Activated CD4-positive, alpha-beta T cell treated with anti-CD3 and anti-CD28 coated beads, Interleukin-2, amount 10 ng/mL, durations not matched to agents 7 days and 5 days (primary cell): Measurements from ENCODE around the gene CCNB2. TPM values are rescaled to one million over a fixed set of nuclear protein-coding genes. Genes with fewer than 3 reads are reported as not detected.
"Not testable (repeated sequence)": the region's sequence is repeated elsewhere in the genome, so short reads cannot be mapped to it uniquely, and the experiment has no call there.

Source experiments
- CTCF ChIA-PET: fragments of 350-600 bp; sonication (Branson Sonifier 250); formaldehyde crosslinking; loops from one replicate; lab custom pipeline; 2021; ENCODE audit warnings: antibody characterized with exemption; lab: Charles Lee
- POLR2A ChIA-PET: fragments of 350-600 bp; sonication (Branson Sonifier 250); formaldehyde crosslinking; loops from one replicate; lab custom pipeline; 2021; ENCODE audit warnings: antibody characterized with exemption; lab: Charles Lee
- DNase-seq: peaks from one replicate; pipeline ENCODE4 v3.0.0-alpha.2; 2020
- H3K27ac Mint-ChIP-seq: one replicate; pipeline ENCODE4 v1.8.0; 2021; ENCODE audit warnings: mild to moderate bottlenecking, moderate library complexity, mixed read lengths
- H3K27me3 Mint-ChIP-seq: one replicate; pipeline ENCODE4 v1.8.0; 2021; ENCODE audit warnings: mixed read lengths
- H3K36me3 Mint-ChIP-seq: one replicate; pipeline ENCODE4 v1.8.0; 2021; ENCODE audit warnings: low read depth, mixed read lengths
- H3K4me1 Mint-ChIP-seq: one replicate; pipeline ENCODE4 v1.8.0; 2021; ENCODE audit warnings: mixed read lengths
- H3K4me3 Mint-ChIP-seq: one replicate; pipeline ENCODE4 v1.8.0; 2021; ENCODE audit warnings: mild to moderate bottlenecking, moderate library complexity, mixed read lengths
- H3K9me3 Mint-ChIP-seq: one replicate; pipeline ENCODE4 v1.8.0; 2021; ENCODE audit warnings: mixed read lengths
- total RNA-seq, 2 experiments: library from RNA; stranded (reverse); gene quantifications; one replicate each; pipeline ENCODE4 v1.2.3, GENCODE V29; 2021

The CCNB2 gene
- total RNA-seq, 2 experiments from 2014 or later = 94.1 to 107 TPM

DNA sequence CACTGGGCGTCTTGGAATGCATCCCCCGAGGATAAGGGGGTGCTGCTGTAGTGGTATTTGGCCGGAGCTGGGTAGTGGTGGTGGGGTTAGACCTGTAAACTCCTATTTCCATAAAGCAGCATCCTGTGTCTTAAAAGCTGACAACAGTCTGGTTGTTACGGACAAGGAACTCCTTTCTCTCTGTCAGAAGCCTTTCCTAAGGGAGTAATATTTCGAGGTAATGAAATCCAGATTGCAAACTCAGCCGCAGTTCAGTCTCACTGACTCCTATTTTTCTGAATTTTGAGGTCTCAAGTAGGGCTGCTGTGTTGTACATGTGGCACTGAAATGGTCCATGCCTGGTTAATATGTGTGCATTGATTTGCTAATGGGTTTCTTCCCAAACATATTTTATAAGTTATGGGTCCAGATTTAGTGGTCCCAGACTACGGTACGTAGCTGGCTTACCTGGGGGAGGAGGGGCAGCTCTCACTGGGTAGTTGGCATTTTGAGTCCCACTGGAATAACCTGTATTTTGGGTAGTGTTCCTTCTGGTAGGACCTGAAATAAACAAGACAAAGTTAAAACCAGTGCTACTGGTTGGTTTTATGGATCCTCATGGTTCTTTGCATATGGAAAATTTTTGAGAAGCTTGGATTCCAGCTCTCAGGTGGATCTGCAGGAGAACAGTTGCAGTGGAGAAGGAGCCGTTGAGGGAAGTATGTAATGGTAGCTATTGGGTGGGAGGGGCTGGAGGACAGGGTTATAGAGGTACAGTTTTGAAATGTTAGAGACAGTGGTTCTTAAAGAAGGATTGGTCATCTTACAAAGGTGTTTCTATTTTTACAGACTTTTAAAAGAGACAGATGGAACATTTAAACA lies 53.1 kb downstream of the CCNB2 start:
- Mint-ChIP-seq H3K36me3 (no peaks in the 10 kb centered on the region), H3K27me3 (no peaks in the 10 kb centered on the region), H3K4me1 (no peaks in the 10 kb centered on the region), H3K4me3 (no peak overlapping the region), H3K27ac (no peak overlapping the region), H3K9me3 (no peaks in the 10 kb centered on the region)
- CTCF ChIA-PET = interaction anchor here (1.0 to 1.5 kb wide), 2 partner anchors 9 to 255 kb away, joined by 3 read pairs; no protein-coding TSS in a partner anchor
- no peak for DNase-seq
- POLR2A ChIA-PET = no interaction called here

DNA sequence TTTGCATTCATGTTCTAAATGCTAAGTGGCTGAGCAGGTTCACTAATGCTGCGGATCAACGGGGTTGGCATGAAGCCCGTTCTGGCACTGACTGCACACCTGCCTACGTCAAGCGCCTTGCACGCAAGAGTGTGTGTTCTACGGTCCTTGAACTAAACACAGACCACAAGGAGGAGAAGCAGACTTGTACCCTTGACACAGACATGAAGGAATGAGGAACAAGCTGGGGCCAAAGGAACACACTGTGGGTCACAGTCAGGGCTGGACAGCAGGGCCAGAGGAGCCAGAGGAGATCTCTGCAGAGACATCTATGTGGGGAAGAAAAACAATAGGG lies 53.7 kb downstream of the CCNB2 start:
- H3K9me3 Mint-ChIP-seq = no peaks in the 10 kb centered on the region
- ChIA-PET POLR2A (no interaction called here), CTCF (interaction anchor here (1.5 kb wide), 1 partner anchor 255 kb away, joined by 3 read pairs; no protein-coding TSS in a partner anchor)
- no peak overlapping the region for H3K4me3 Mint-ChIP-seq
- no peaks in the 10 kb centered on the region for H3K36me3 Mint-ChIP-seq
- no peak overlapping the region for H3K27ac Mint-ChIP-seq
- no peaks in the 10 kb centered on the region for H3K27me3 Mint-ChIP-seq
- no peaks in the 10 kb centered on the region for H3K4me1 Mint-ChIP-seq
- no peak for DNase-seq

DNA sequence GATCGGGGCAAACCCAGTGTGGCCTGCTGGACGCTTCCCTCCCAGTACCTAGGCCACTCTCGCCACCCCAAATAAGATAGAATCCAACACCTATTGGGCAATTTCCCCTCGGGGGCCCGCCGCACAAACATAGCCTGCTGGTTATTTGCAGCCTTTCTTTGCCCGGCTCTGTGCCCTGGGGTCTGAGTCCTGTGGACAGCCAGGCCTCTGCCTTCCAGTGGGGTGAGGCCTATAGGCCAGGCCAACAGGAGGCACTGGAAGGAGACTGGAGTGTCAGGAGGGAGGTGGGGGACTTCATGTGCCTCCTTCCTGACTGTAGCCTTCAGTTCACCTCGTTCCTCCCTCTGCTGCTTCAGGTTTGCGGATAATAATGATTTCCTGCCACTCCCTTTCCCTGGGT lies 54.3 kb downstream of the CCNB2 start:
- no peak for DNase-seq
- H3K27ac Mint-ChIP-seq = no peak overlapping the region
- POLR2A ChIA-PET = no interaction called here
- no peaks in the 10 kb centered on the region for H3K9me3 Mint-ChIP-seq
- H3K4me3 Mint-ChIP-seq = no peak overlapping the region
- CTCF ChIA-PET = no interaction called here
- no peaks in the 10 kb centered on the region for H3K27me3 Mint-ChIP-seq
- H3K4me1 Mint-ChIP-seq = no peaks in the 10 kb centered on the region
- H3K36me3 Mint-ChIP-seq = no peaks in the 10 kb centered on the region

DNA sequence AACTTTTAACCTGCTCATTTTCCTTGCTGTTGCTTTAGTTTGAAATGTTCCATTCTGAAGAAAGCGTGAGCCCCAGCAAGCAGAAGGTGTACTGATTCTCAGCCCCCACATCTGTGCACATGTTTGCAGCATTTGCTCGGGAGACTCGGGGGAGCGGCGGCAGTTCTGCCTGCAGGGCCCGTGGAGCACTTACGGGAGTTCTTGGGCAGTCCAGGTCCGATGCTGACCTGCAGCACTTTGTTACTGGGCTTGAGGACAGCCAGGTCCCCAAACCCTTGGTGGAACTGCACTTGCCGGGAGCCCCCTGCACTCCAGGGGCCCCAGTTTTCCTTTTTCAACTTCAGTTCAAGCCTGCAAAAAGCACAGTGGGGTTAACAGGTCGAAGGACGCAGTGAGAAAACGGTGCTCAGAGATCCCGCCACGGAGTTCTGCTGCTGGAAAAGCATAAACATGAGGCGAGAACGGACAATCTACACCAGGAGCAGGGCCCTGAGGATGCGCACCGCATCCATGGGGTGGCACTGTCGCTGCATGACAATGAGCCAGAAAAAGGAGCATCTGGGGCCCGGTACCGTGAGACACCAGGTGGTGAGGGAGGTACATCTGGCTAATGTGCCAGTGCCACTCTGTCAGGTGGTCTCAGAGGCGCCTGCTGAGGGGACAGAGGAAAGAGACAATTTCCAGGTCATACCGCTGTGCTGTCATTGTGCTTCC lies 56.1 kb downstream of the CCNB2 start:
- Mint-ChIP-seq H3K27ac (no peak overlapping the region), H3K9me3 (peaks cover 3% of the 10 kb centered on the region)

DNA sequence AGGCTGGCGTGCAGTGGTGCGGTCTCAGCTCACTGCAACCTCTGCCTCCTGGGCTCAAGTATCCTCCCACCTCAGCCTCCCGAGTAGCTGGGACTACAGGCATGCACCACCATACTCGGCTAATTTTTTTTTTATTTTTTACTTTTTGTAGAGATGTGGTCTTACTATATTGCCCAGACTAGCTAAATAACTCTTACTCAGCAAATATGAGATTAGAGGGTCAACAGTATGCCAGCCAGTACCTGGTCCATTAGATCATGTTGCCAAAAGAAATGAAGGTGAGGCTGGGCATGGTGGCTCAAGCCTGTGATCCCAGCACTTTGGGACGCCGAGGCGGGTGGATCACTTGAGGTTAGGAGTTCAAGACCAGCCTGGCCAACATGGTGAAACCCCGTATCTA lies 57.1 kb downstream of the CCNB2 start:
- H3K9me3 Mint-ChIP-seq, H3K36me3 Mint-ChIP-seq, DNase-seq, H3K27me3 Mint-ChIP-seq, POLR2A ChIA-PET, H3K27ac Mint-ChIP-seq, H3K4me3 Mint-ChIP-seq: not testable (repeated sequence)
- CTCF ChIA-PET = interaction anchor here (0.7 to 0.9 kb wide), 2 partner anchors 10 to 185 kb away, joined by 3 to 4 read pairs; no protein-coding TSS in a partner anchor
- H3K4me1 Mint-ChIP-seq = peaks cover 17% of the 10 kb centered on the region

More for the DNA sequence above, 56.1 kb downstream of the CCNB2 start:
- Mint-ChIP-seq H3K27me3 (no peaks in the 10 kb centered on the region), H3K36me3 (peaks cover 3% of the 10 kb centered on the region), H3K4me3 (no peak overlapping the region), H3K4me1 (peaks cover 12% of the 10 kb centered on the region)
- peak; percentile 46 for DNase-seq
- POLR2A ChIA-PET = no interaction called here
- CTCF ChIA-PET = interaction anchor here (0.9 kb wide), 1 partner anchor 32 kb away, joined by 3 read pairs; no protein-coding TSS in a partner anchor

DNA sequence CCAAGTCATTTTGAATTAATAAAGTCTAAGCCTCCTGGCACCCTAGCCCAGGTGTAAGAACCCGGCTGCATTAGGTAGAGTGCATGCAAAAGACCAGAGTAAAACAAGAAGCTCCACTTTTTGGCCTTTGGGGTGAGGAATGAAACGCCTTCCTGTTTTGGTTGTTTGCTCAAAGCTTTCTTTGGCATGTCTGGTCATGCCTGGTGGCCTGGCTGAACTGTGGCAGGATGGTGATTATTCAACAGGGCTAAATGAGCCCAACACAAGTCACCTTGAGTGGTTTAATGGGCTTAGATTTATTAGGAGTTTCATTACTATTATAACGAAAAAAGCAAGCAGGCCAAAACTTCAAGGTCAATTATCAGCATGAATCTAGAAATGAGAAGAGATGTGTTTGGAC lies 60.8 kb downstream of the CCNB2 start:
- POLR2A ChIA-PET = no interaction called here
- Mint-ChIP-seq H3K27me3 (no peaks in the 10 kb centered on the region), H3K27ac (peak overlapping the region; percentile 58), H3K4me1 (peaks cover 31% of the 10 kb centered on the region), H3K4me3 (no peak overlapping the region), H3K9me3 (peaks cover 3% of the 10 kb centered on the region), H3K36me3 (peaks cover 3% of the 10 kb centered on the region)
- peak; percentile 18 for DNase-seq
- CTCF ChIA-PET = interaction anchor here (1.5 to 1.7 kb wide), 3 partner anchors 13 to 247 kb away, joined by 3 to 5 read pairs (median 3); no protein-coding TSS in a partner anchor

DNA sequence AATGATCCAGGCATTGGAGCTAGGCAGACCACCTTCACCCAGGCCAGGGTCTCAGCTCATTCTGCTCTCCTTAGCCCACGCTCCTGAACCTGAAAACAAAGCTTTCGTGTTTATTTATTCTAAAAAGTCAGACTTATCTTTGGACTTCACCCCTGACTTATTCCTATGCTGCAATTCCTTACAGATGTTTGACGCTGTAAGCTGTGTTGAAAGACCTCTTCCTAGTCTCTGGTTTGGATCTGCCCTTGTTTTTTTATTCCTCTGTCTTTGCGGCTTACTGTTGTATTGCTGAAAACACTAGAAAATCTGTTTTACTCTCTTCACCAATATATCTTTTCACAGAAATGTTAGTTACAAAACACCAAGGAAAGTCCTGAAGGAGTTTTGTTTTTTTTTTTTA lies 61.2 kb downstream of the CCNB2 start:
- no peak for DNase-seq
- H3K27ac Mint-ChIP-seq = peak overlapping the region; percentile 58
- peaks cover 3% of the 10 kb centered on the region for H3K9me3 Mint-ChIP-seq
- POLR2A ChIA-PET = no interaction called here
- CTCF ChIA-PET = interaction anchor here (1.5 to 1.7 kb wide), 3 partner anchors 12 to 247 kb away, joined by 3 to 5 read pairs (median 3); no protein-coding TSS in a partner anchor
- H3K4me3 Mint-ChIP-seq = no peak overlapping the region
- H3K36me3 Mint-ChIP-seq = peaks cover 3% of the 10 kb centered on the region
- peaks cover 34% of the 10 kb centered on the region for H3K4me1 Mint-ChIP-seq
- H3K27me3 Mint-ChIP-seq = no peaks in the 10 kb centered on the region

DNA sequence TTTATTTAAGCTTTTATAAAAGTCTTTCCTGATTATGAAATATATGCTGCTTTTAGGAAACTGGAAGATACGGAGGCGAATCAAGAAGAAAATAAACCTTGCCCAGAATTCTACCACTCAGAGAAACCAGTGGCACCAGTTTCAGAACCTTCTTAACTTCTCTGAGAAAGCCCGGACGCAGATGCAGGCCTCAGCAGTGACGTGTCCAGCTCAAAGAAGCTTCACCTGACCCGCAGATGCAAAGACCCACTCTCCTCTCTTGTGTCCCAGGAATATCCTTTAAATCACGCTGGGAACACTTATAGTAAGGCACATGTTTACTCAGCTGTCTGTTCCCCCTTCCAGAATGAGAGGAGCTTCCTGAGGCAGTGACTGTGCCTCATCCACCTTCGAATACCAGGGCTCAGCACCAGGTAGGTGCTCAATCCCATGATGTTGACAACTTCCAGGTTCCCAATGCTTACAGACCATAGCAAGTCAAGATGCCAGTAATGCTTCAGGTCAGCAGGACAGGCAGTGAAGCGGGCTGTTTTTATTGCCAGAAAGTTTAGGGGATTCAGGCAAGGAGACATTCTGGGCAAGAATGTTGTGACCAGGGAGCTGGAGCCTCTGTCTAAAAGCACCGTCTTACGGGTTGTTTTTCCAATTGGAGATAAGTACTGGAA lies 61.8 kb downstream of the CCNB2 start:
- POLR2A ChIA-PET = no interaction called here
- DNase-seq = no peak
- H3K27ac Mint-ChIP-seq = peak overlapping the region; percentile 58
- CTCF ChIA-PET = interaction anchor here (1.5 to 1.7 kb wide), 2 partner anchors 12 to 15 kb away, joined by 3 to 5 read pairs; no protein-coding TSS in a partner anchor
- no peaks in the 10 kb centered on the region for H3K27me3 Mint-ChIP-seq
- no peak overlapping the region for H3K4me3 Mint-ChIP-seq
- peaks cover 34% of the 10 kb centered on the region for H3K4me1 Mint-ChIP-seq
- H3K9me3 Mint-ChIP-seq = peaks cover 3% of the 10 kb centered on the region
- peaks cover 3% of the 10 kb centered on the region for H3K36me3 Mint-ChIP-seq

DNA sequence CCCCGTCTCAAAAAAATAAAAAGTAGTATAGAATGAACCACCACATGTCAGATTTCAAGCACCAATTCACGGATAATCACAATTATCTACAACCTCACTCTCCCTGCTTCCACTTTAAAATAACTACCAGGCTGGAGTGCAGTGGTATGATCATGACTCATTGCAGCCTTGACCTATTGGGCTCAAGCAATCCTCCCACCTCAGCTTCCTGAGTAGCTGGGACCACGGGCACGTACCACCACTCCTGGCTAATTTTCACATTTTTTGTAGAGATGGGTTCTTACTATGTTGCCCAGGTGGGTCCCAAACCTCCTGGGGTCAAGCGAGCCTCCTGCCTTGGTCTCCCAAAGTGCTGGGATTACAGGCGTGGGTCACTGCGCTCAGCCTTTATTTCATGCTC lies 63.6 kb downstream of the CCNB2 start:
- no peak overlapping the region for H3K27ac Mint-ChIP-seq

DNA sequence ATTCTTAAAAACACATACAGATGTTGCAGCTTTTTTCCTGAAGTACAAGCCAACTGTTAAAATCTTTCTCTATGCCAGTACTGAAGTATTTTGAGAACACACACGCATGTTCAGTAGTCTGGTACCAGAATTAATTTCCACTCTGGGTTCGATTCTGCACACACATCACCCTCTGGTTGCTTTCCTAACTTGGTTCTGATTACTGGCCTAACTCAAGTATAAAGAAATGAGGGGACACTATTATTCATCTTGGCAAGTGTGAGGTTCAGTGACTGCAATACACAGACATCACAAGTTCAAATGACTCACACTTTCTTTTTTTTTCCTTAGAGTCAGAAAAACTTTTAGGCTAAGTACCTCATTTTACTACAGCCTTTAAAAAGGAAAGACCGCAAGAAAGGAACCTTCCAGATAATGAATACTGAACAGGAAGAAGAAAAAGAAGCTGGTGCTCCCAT lies 64.3 kb downstream of the CCNB2 start:
- Mint-ChIP-seq H3K4me1 (peaks cover 34% of the 10 kb centered on the region), H3K27ac (no peak overlapping the region), H3K36me3 (peaks cover 5% of the 10 kb centered on the region), H3K4me3 (no peak overlapping the region), H3K9me3 (peaks cover 3% of the 10 kb centered on the region), H3K27me3 (no peaks in the 10 kb centered on the region)
- no peak for DNase-seq
- POLR2A ChIA-PET = no interaction called here
- CTCF ChIA-PET = interaction anchor here (1.7 kb wide), 1 partner anchor 127 kb away, joined by 4 read pairs; no protein-coding TSS in a partner anchor

More for the DNA sequence above, 63.6 kb downstream of the CCNB2 start:
- DNase-seq = no peak
- Mint-ChIP-seq H3K9me3 (peaks cover 3% of the 10 kb centered on the region), H3K36me3 (peaks cover 3% of the 10 kb centered on the region), H3K4me3 (no peak overlapping the region), H3K4me1 (peaks cover 34% of the 10 kb centered on the region), H3K27me3 (no peaks in the 10 kb centered on the region)
- CTCF ChIA-PET = no interaction called here
- POLR2A ChIA-PET = no interaction called here

DNA sequence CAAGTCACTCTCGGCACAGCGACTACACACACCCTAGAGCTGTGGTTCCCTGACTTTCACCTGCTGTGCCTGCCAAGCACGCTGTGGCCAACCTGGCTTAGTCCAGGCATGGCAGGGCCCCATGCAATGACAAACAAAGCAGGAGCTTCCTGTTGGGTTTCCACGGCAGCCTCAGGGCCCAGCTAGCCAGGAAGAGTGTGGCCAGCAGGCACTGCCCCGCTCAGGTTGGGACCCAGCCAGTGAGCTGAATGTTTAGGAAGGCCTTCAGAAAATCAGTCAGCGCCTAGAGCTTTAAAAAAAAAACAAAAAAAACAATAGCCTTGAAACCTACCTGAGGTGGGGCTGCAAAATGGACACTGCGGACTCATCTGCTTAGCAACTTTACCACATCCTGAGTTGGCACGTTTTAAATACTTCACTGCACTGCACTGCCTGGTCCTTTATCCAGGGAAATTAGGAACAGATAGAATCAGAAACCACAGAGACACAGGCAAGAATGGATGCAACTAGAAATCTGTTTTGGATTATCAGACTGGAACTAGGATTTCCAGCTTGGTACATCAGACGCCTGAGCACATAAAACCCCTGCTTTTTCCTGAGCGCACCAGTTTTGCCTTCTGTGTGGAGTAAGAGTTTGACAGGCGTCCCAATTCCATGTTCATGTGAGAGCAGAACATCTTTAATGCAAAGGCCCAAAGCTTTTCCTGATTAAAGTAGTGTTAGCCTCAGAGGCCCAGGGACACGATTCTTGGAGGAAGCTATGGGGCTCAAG lies 65.5 kb downstream of the CCNB2 start:
- H3K4me3 Mint-ChIP-seq = no peak overlapping the region
- ChIA-PET POLR2A (no interaction called here), CTCF (interaction anchor here (1.7 kb wide), 1 partner anchor 125 kb away, joined by 4 read pairs; no protein-coding TSS in a partner anchor)
- H3K9me3 Mint-ChIP-seq = no peaks in the 10 kb centered on the region
- peaks cover 34% of the 10 kb centered on the region for H3K4me1 Mint-ChIP-seq
- no peak for DNase-seq
- no peaks in the 10 kb centered on the region for H3K27me3 Mint-ChIP-seq
- H3K27ac Mint-ChIP-seq = peak overlapping the region; percentile 41
- H3K36me3 Mint-ChIP-seq = peaks cover 5% of the 10 kb centered on the region

DNA sequence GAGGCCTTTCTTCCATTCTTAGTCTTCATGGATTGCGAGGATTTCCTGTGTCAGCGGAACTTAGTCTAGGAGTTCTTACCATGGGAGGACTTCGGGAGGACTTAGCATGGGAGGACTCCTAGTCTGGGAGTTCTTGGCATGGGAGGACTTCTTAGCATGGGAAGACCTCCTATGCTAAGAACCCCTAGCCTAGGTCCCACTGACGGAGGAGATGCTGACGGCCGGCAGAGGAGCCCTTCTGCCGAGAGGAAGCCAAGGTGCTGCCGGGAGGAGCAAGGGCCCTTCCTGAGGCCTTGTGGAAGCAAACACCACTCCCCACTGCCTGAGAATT lies 66.1 kb downstream of the CCNB2 start:
- Mint-ChIP-seq H3K9me3 (no peaks in the 10 kb centered on the region), H3K27ac (no peak overlapping the region), H3K36me3 (peaks cover 1% of the 10 kb centered on the region), H3K27me3 (no peaks in the 10 kb centered on the region), H3K4me1 (peaks cover 32% of the 10 kb centered on the region), H3K4me3 (no peak overlapping the region)
- POLR2A ChIA-PET = no interaction called here
- CTCF ChIA-PET = no interaction called here
- no peak for DNase-seq
